Gastrocnemius medialis (tissue), 4 donors: ENCODE measurements around the gene PRKN.

Experiments used
- CTCF ChIP-seq, 5 experiments: fragments of 450-650 bp in 3 of 5; fragments of 200-600 bp in 2 of 5; sonication (generic) in 2 of 5; IDR thresholded peaks in 4 of 5; conservative IDR thresholded peaks in 1 of 5; 1 replicate in 4 of 5; 2 replicates in 1 of 5; pipeline ENCODE4 v1.5.1; 2016 to 2019; ENCODE audit warnings: antibody characterized with exemption in 5 of 5, mild to moderate bottlenecking in 3 of 5, moderate library complexity in 3 of 5
- POLR2A ChIP-seq, 2 donors: fragments of 450-650 bp; IDR thresholded peaks; one replicate each; pipeline ENCODE4 v1.6.1; 2017; ENCODE audit warnings: antibody characterized with exemption in 2 of 2, mild to moderate bottlenecking in 2 of 2, moderate library complexity in 2 of 2

GRCh38 chr6:161511447-161512095, 1216.0 kb downstream of the PRKN start:
- TF ChIP-seq CTCF (IDR thresholded peaks at IDR 0.05 in 4 of 5, conservative IDR thresholded peaks at IDR 0.05 in 1 of 5), result no peak
- no peak for TF ChIP-seq POLR2A (IDR thresholded peaks at IDR 0.05)
